Heart right ventricle (tissue), 16 donors: ENCODE data around the gene TOMM40. TPM values are rescaled to one million over a fixed set of nuclear protein-coding genes. Genes with fewer than 3 reads are reported as not detected.

Experiments used
- ATAC-seq, 8 donors: fragments of 200-7000 bp; cut with Tn5 transposase; one replicate each; pipeline ENCODE4 v1.9.1; 2020; ENCODE audit warnings: mild to moderate bottlenecking in 8 of 8, moderate library complexity in 8 of 8, moderate number of reproducible peaks in 1 of 8
- DNase-seq, 2 donors: peaks; one replicate each; pipeline ENCODE4 v3.0.0-alpha.2; 2020
- H3K27ac ChIP-seq, 10 donors: fragments of 200-600 bp; sonication (generic) in 2 of 10; one replicate each; pipeline versions ENCODE4 v1.5.0 to v1.8.0; 2020 to 2022; ENCODE audit warnings: mild to moderate bottlenecking in 3 of 10
- H3K27me3 ChIP-seq, 7 donors: fragments of 200-600 bp; one replicate each; pipeline ENCODE4 v1.8.0; 2021 to 2022; ENCODE audit warnings: mild to moderate bottlenecking in 2 of 7
- H3K36me3 ChIP-seq, 9 donors: fragments of 200-600 bp; sonication (generic) in 1 of 9; one replicate each; pipeline versions ENCODE4 v1.5.0 to v1.8.0; 2020 to 2022; ENCODE audit warnings: mild to moderate bottlenecking in 2 of 9
- H3K4me1 ChIP-seq, 9 donors: fragments of 200-600 bp; sonication (generic) in 1 of 9; one replicate each; pipeline versions ENCODE4 v1.5.0 to v1.8.0; 2020 to 2022; ENCODE audit warnings: mild to moderate bottlenecking in 4 of 9
- H3K4me3 ChIP-seq, 10 donors: fragments of 200-600 bp; sonication (generic) in 2 of 10; one replicate each; pipeline versions ENCODE4 v1.5.0 to v1.8.0; 2020 to 2022; ENCODE audit warnings: mild to moderate bottlenecking in 7 of 10, moderate library complexity in 2 of 10
- H3K9me3 ChIP-seq, 11 donors: fragments of 200-600 bp in 10 of 11; sonication (generic) in 2 of 11; one replicate each; pipeline versions ENCODE4 v1.5.0 to v1.8.0; 2013 to 2022; ENCODE audit warnings: mild to moderate bottlenecking in 2 of 11, control low read depth in 1 of 11, moderate library complexity in 1 of 11
- WGBS, 2 donors: extraction: QIAGEN DNeasy Blood & Tissue Kit; methylation state at CpG; one replicate each; pipeline ENCODE4 v1.1.7; 2013; ENCODE audit warnings: inconsistent platforms in 1 of 2; 5-methylcytosine and 5-hydroxymethylcytosine counted together
- intact Hi-C, 10 donors: fragments of 100-400 bp; cut with DNase I; formaldehyde crosslinking; loops; one replicate each; pipeline versions ENCODE4 v1.11.1 to v1.14.2; 2022
- polyA plus RNA-seq, 2 donors: library from polyadenylated mRNA; stranded (reverse); fragments of 200-250 nt; gene quantifications; one replicate each; pipeline ENCODE4 v1.2.3, GENCODE V29; 2013
- total RNA-seq, 10 donors: library from RNA; stranded (reverse); fragmentation: NEBNext Ultra II Directional in 3 of 10; extraction: Animal tissue kit (Norgen Biotek cat#: 25700) in 3 of 10; gene quantifications; one replicate each; pipeline versions ENCODE4 v1.2.1 to v1.2.4, GENCODE V29; 2021 to 2023
- TF ChIP-seq, protein P1 (sequence below), 9 donors: fragments of 200-600 bp; sonication (generic) in 2 of 9; IDR thresholded peaks; one replicate each; pipeline versions ENCODE4 v1.5.0 to v1.8.0; 2021 to 2022; ENCODE audit warnings: antibody characterized with exemption in 9 of 9, mild to moderate bottlenecking in 5 of 9, moderate library complexity in 1 of 9
- donor health status: Arrhythmogenic right ventricular cardiomyopathy.
- donor health status: ischemic (EF 13 %, LVEDD 7.1; RV severe dilation, severe dysfunction).
- donor health status: healthy with polysubstance abuse.
- donor health status: DM: no; HTN: yes; CAD: no.
- donor health status: DM: no; HTN: no; CAD: no.
- donor health status: ischemic (EF 25% LVEDD 6.9; RV normal size, moderate dysfunction).
- donor health status: ischemic (EF 25% LVEDD 5.7; RV mildly dilated, moderate dysfunction).
- donor health status: healthy.
- donor health status: DM: yes; HTN: yes; CAD: no.
- donor health status: Ischemic cardiomyopathy.
- donor health status: ischemic (EF 35%, LVEDD 5.7; RV mildly dilated, moderate dysfunction).
- donor health status: nonischemic (EF 11% LVEDD 7.7; RV severe dilation, severe dysfunction).
- donor health status: DM: yes; HTN: yes; CAD: no.
- donor health status: PGD.
- donor health status: ischemic (EF 29% LVEDD 5.4; RV normal size, mild dysfunction).
- donor health status: nonischemic (EF 23%, LVEDD 6.1; RV moderate dilation, normal function).

The TOMM40 gene
- total and polyA plus RNA-seq, 12 donors, result 37.8 to 77.5 (median 45.2) TPM

GRCh38 chr19:44905437-44906160 is 14.5 kb downstream of the TOMM40 start, which contains the start of gene APOE:
APOE (plus strand) TSS chr19:44905796; CDS start chr19:44906625, 829 bp downstream.
- ATAC-seq (peak in 5 of 8 donors; percentile 10 to 36 (median 14)), DNase-seq (no peak)
- H3K4me1 ChIP-seq, result peaks cover 0 to 25% (median 6%) of the 10 kb centered on the region in 9 donors
- H3K27me3 ChIP-seq, result peaks cover 0 to 36% (median 23%) of the 10 kb centered on the region in 7 donors
- intact Hi-C loops, result loop anchor here in 5 of 10 donors (2.0 to 10.0 kb wide), 4 partner anchors 42 to 429 kb away; partner anchors contain the start of gene APOC2 (in 1 of the 5)
- WGBS, 2 donors, result 2% methylated on average over 20 of the region's 20 CpGs
- H3K36me3 ChIP-seq, result peaks cover 0 to 28% (median 20%) of the 10 kb centered on the region in 9 donors
- no peaks in the 10 kb centered on the region for H3K9me3 ChIP-seq
- TF ChIP-seq, protein P1, sequence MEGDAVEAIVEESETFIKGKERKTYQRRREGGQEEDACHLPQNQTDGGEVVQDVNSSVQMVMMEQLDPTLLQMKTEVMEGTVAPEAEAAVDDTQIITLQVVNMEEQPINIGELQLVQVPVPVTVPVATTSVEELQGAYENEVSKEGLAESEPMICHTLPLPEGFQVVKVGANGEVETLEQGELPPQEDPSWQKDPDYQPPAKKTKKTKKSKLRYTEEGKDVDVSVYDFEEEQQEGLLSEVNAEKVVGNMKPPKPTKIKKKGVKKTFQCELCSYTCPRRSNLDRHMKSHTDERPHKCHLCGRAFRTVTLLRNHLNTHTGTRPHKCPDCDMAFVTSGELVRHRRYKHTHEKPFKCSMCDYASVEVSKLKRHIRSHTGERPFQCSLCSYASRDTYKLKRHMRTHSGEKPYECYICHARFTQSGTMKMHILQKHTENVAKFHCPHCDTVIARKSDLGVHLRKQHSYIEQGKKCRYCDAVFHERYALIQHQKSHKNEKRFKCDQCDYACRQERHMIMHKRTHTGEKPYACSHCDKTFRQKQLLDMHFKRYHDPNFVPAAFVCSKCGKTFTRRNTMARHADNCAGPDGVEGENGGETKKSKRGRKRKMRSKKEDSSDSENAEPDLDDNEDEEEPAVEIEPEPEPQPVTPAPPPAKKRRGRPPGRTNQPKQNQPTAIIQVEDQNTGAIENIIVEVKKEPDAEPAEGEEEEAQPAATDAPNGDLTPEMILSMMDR (IDR thresholded peaks at IDR 0.05), result no peak
- H3K4me3 ChIP-seq, result peak within 1 kb of the TSS in 7 of 10 donors; percentile 2 to 45 (median 34)
- peak within 1 kb of the TSS in 2 of 10 donors; percentile 32 to 47 for H3K27ac ChIP-seq

GRCh38 chr19:44907613-44908012 is 16.6 kb downstream of the TOMM40 start:
- TF ChIP-seq, protein P1 (IDR thresholded peaks at IDR 0.05), result no peak
- intact Hi-C loops, result loop anchor here in 4 of 10 donors (5.0 to 10.0 kb wide), 3 partner anchors 40 to 427 kb away; partner anchors contain the start of gene APOC2 (in 1 of the 4)
- no peak for DNase-seq
- Histone ChIP-seq H3K9me3 (no peaks in the 10 kb centered on the region), H3K27ac (no peak overlapping the region), H3K36me3 (peaks cover 0 to 8% (median under 1%) of the 10 kb centered on the region in 9 donors), H3K4me1 (peaks cover 0 to 38% (median 16%) of the 10 kb centered on the region in 9 donors), H3K27me3 (peaks cover 0 to 41% (median 23%) of the 10 kb centered on the region in 7 donors), H3K4me3 (no peak overlapping the region)
- WGBS, 2 donors, result 93 to 97% methylated on average over 12 of the region's 12 CpGs
- no peak for ATAC-seq

DNA sequence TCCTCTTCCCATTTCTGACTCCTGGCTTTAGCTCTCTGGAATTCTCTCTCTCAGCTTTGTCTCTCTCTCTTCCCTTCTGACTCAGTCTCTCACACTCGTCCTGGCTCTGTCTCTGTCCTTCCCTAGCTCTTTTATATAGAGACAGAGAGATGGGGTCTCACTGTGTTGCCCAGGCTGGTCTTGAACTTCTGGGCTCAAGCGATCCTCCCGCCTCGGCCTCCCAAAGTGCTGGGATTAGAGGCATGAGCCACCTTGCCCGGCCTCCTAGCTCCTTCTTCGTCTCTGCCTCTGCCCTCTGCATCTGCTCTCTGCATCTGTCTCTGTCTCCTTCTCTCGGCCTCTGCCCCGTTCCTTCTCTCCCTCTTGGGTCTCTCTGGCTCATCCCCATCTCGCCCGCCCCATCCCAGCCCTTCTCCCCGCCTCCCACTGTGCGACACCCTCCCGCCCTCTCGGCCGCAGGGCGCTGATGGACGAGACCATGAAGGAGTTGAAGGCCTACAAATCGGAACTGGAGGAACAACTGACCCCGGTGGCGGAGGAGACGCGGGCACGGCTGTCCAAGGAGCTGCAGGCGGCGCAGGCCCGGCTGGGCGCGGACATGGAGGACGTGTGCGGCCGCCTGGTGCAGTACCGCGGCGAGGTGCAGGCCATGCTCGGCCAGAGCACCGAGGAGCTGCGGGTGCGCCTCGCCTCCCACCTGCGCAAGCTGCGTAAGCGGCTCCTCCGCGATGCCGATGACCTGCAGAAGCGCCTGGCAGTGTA is 17.2 kb downstream of the TOMM40 start:
- no peaks in the 10 kb centered on the region for H3K9me3 ChIP-seq
- DNase-seq (no peak), ATAC-seq (no peak)
- peaks cover 0 to 41% (median 23%) of the 10 kb centered on the region in 7 donors for H3K27me3 ChIP-seq
- peaks cover 0 to 44% (median 16%) of the 10 kb centered on the region in 9 donors for H3K4me1 ChIP-seq
- H3K36me3 ChIP-seq, result peaks cover 0 to 2% (median 0%) of the 10 kb centered on the region in 9 donors
- no peak overlapping the region for H3K4me3 ChIP-seq
- 94 to 97% methylated on average over 46 of the region's 46 CpGs for WGBS, 2 donors
- H3K27ac ChIP-seq, result no peak overlapping the region
- intact Hi-C loops, result loop anchor here in 4 of 10 donors (5.0 to 10.0 kb wide), 3 partner anchors 39 to 427 kb away; partner anchors contain the start of gene APOC2 (in 1 of the 4)
- TF ChIP-seq, protein P1 (IDR thresholded peaks at IDR 0.05), result no peak

GRCh38 chr19:44908836-44909261 is 17.8 kb downstream of the TOMM40 start:
- H3K4me1 ChIP-seq, result peaks cover 0 to 42% (median 14%) of the 10 kb centered on the region in 9 donors
- intact Hi-C loops, result loop anchor here in 4 of 10 donors (5.0 to 10.0 kb wide), 3 partner anchors 38 to 426 kb away; partner anchors contain the start of gene APOC2 (in 1 of the 4)
- no peak overlapping the region for H3K27ac ChIP-seq
- ATAC-seq, result no peak
- H3K4me3 ChIP-seq, result no peak overlapping the region
- WGBS, 2 donors, result 97 to 98% methylated on average over 31 to 44 of the region's 44 CpGs
- H3K36me3 ChIP-seq, result no peaks in the 10 kb centered on the region
- no peak for DNase-seq
- peaks cover 0 to 41% (median 23%) of the 10 kb centered on the region in 7 donors for H3K27me3 ChIP-seq
- no peaks in the 10 kb centered on the region for H3K9me3 ChIP-seq
- TF ChIP-seq, protein P1 (IDR thresholded peaks at IDR 0.05), result no peak
